Liver (tissue), 9 donors: ENCODE results near the gene THTPA. TPM values are rescaled to one million over a fixed set of nuclear protein-coding genes. Genes with fewer than 3 reads are reported as not detected.

Experiments used
- DNase-seq: peaks from one replicate; pipeline ENCODE4 v3.0.0-alpha.2; 2017; ENCODE audit warnings: low spot score
- H3K27ac ChIP-seq, 2 donors: one replicate each; pipeline ENCODE4 v1.7.0; 2013; ENCODE audit warnings: inconsistent platforms in 2 of 2, low read length in 2 of 2, control low read depth in 1 of 2, low read depth in 1 of 2, mild to moderate bottlenecking in 1 of 2
- H3K27me3 ChIP-seq, 4 donors: one replicate each; pipeline versions ENCODE4 v1.6.1 to v1.7.0; 2013; ENCODE audit warnings: low read length in 3 of 4, inconsistent platforms in 1 of 4, mild to moderate bottlenecking in 1 of 4, moderate library complexity in 1 of 4; ENCODE audit not compliant: control insufficient read depth in 4 of 4, insufficient read depth in 4 of 4
- H3K36me3 ChIP-seq, 4 donors: one replicate each; pipeline versions ENCODE4 v1.6.1 to v1.7.0; 2013; ENCODE audit warnings: low read length in 3 of 4, mild to moderate bottlenecking in 3 of 4, low read depth in 1 of 4, moderate library complexity in 1 of 4; ENCODE audit not compliant: control insufficient read depth in 4 of 4, insufficient read depth in 3 of 4
- H3K4me1 ChIP-seq, 4 donors: one replicate each; pipeline versions ENCODE4 v1.6.1 to v1.7.0; 2013; ENCODE audit warnings: low read length in 3 of 4, mild to moderate bottlenecking in 3 of 4, moderate library complexity in 1 of 4; ENCODE audit not compliant: control insufficient read depth in 4 of 4, insufficient read depth in 4 of 4
- H3K4me3 ChIP-seq, 3 donors: one replicate each; pipeline versions ENCODE4 v1.6.1 to v1.7.0; 2013; ENCODE audit warnings: low read length in 3 of 3, control low read depth in 1 of 3, low read depth in 1 of 3, mild to moderate bottlenecking in 1 of 3
- H3K9ac ChIP-seq, 2 donors: one replicate each; pipeline ENCODE4 v1.7.0; 2013; ENCODE audit warnings: low read length in 2 of 2, mild to moderate bottlenecking in 2 of 2, moderate library complexity in 2 of 2, control low read depth in 1 of 2, low read depth in 1 of 2
- H3K9me3 ChIP-seq, 4 donors: one replicate each; pipeline versions ENCODE4 v1.6.1 to v1.7.0; 2013; ENCODE audit warnings: low read length in 3 of 4; ENCODE audit not compliant: control insufficient read depth in 4 of 4
- EGR1 ChIP-seq, 2 donors: IDR thresholded peaks; 2 replicates each; pipeline ENCODE4 v1.6.1; 2016 to 2018; ENCODE audit warnings: antibody characterized with exemption in 2 of 2, low read depth in 2 of 2
- FOXA1 ChIP-seq: IDR thresholded peaks from 2 replicates; pipeline ENCODE4 v1.6.1; 2016; ENCODE audit warnings: antibody characterized with exemption
- FOXA2 ChIP-seq: IDR thresholded peaks from 2 replicates; pipeline ENCODE4 v1.6.1; 2016; ENCODE audit warnings: antibody characterized with exemption
- GABPA ChIP-seq, 2 donors: IDR thresholded peaks in 1 of 2; conservative IDR thresholded peaks in 1 of 2; 2 replicates each; pipeline ENCODE4 v1.6.1; 2016; ENCODE audit warnings: antibody characterized with exemption in 2 of 2, mild to moderate bottlenecking in 1 of 2, moderate library complexity in 1 of 2
- HNF4A ChIP-seq, 2 donors: conservative IDR thresholded peaks; 2 replicates each; pipeline ENCODE4 v1.6.1; 2016; ENCODE audit warnings: antibody characterized with exemption in 2 of 2, mild to moderate bottlenecking in 2 of 2
- HNF4G ChIP-seq: IDR thresholded peaks from 2 replicates; pipeline ENCODE4 v1.6.1; 2016; ENCODE audit warnings: antibody characterized with exemption
- JUND ChIP-seq, 2 donors: IDR thresholded peaks; 2 replicates each; pipeline ENCODE4 v1.6.1; 2016; ENCODE audit warnings: antibody characterized with exemption in 2 of 2
- NR2F2 ChIP-seq: IDR thresholded peaks from 2 replicates; pipeline ENCODE4 v1.6.1; 2016; ENCODE audit warnings: antibody characterized with exemption
- RAD21 ChIP-seq, 2 donors: IDR thresholded peaks; 2 replicates each; pipeline ENCODE4 v1.6.1; 2016; ENCODE audit warnings: antibody characterized with exemption in 2 of 2, mild to moderate bottlenecking in 2 of 2
- RXRA ChIP-seq, 2 donors: IDR thresholded peaks; 2 replicates each; pipeline ENCODE4 v1.6.1; 2017 to 2018; ENCODE audit warnings: antibody characterized with exemption in 2 of 2, mild to moderate bottlenecking in 1 of 2
- SP1 ChIP-seq: IDR thresholded peaks from 2 replicates; pipeline ENCODE4 v1.6.1; 2018; ENCODE audit warnings: antibody characterized with exemption, mild to moderate bottlenecking
- TAF1 ChIP-seq: conservative IDR thresholded peaks from 2 replicates; pipeline ENCODE4 v1.6.1; 2016; ENCODE audit warnings: antibody characterized with exemption, mild to moderate bottlenecking
- YY1 ChIP-seq: IDR thresholded peaks from 2 replicates; pipeline ENCODE4 v1.6.1; 2016; ENCODE audit warnings: antibody characterized with exemption, mild to moderate bottlenecking
- WGBS: extraction: QIAGEN DNeasy Blood & Tissue Kit; methylation state at CpG from one replicate; pipeline ENCODE4 v1.1.7; 2013; 5-methylcytosine and 5-hydroxymethylcytosine counted together
- polyA plus RNA-seq, 2 donors: library from polyadenylated mRNA; stranded (reverse) in 1 of 2; unstranded in 1 of 2; fragments of 200-250 nt in 1 of 2; fragments of >200 nt in 1 of 2; fragmentation: Nextera tagmentation in 1 of 2; extraction: Ambion mirVana in 1 of 2; gene quantifications; one replicate each; pipeline versions ENCODE4 v1.2.1 to v1.2.3, GENCODE V29; 2013 to 2015
- total RNA-seq, 2 donors: library from RNA; depleted of rRNA; stranded (reverse); fragments of >200 nt; gene quantifications; one replicate each; pipeline ENCODE4 v1.2.3, GENCODE V29; 2014
- TF ChIP-seq, protein P1 (sequence below): IDR thresholded peaks from 2 replicates; pipeline ENCODE4 v1.6.1; 2016; ENCODE audit warnings: antibody characterized with exemption, mild to moderate bottlenecking
- TF ChIP-seq, protein P2 (sequence below): IDR thresholded peaks from 2 replicates; pipeline ENCODE4 v1.6.1; 2016; ENCODE audit warnings: antibody characterized with exemption
- TF ChIP-seq, protein P3 (sequence below): fragments of 150-350 bp; IDR thresholded peaks from 2 replicates; pipeline ENCODE4 v1.5.1; 2017; ENCODE audit warnings: improper control_type of control experiment, low read depth, low read length; ENCODE audit not compliant: missing input control
- TF ChIP-seq, protein P4 (sequence below): IDR thresholded peaks from 2 replicates; pipeline ENCODE4 v1.6.1; 2016; ENCODE audit warnings: antibody characterized with exemption
- TF ChIP-seq, protein P5 (sequence below): IDR thresholded peaks from 2 replicates; pipeline ENCODE4 v1.6.1; 2016; ENCODE audit warnings: antibody characterized with exemption
- donor health status: healthy.
- donor health status: healthy.
- donor health status: healthy.
- donor health status: healthy.
- donor health status: healthy.

Gene THTPA
- total and polyA plus RNA-seq, 4 donors = 7.3 to 19.8 (median 9.9) TPM

DNA sequence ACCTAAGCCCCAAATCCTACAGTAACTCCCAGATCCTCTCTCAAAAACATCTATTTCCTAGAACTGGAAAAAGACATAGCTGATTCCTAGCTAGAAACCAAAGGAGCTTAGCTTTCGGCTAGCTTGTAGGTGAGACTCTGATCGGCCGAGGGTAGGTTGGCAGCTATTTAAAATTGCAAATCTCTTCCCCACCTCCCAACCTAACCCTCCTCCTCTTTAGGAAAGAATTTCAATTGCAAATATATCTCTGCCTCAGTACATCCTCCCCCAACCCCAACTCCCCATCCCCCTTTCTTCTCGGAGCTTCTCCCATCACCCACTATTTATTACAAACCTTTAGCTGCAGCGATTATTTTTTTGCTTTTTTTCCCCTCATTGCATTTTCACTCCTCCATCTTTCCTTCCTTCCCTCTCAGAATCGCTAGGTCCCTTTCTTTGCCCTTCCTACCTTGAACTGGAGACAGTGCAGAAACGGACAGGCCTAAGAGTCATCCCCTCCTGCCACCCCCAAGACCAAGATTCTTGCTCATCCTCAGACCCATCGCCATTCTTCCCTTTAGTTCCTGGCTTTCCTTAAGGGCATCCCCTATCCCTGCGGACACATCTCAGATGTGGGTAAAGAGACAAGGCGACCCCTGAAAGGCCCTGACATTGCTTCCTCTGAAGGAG lies 17.9 kb upstream of the THTPA start:
- Histone ChIP-seq H3K36me3 (no peaks in the 10 kb centered on the region), H3K9me3 (no peaks in the 10 kb centered on the region), H3K27me3 (no peaks in the 10 kb centered on the region), H3K4me3 (no peak overlapping the region), H3K9ac (no peak overlapping the region), H3K4me1 (no peaks in the 10 kb centered on the region), H3K27ac (no peak overlapping the region)
- WGBS = 69% methylated on average over 10 of the region's 10 CpGs
- DNase-seq = no peak
- TF ChIP-seq NR2F2 = no peak

DNA sequence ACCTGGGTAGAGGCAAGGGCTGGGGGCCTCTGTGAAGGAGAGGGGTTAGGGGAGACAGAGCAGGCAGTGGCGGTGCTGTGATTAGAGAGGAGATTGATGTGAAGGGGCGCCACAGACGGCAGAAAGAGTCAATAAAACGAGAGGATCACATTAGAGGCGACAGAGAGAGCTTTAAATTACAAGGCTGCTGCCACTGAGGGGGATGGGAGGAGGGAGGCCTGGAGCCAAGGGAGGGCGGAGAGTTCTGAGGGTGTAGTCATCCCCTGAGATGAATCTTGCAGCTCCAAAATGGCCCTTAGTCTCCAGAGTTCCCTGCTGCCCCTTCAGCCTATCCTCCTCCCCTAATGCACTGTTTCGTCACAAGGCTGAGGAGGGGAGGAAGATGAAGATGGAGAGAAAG lies 17.3 kb upstream of the THTPA start:
- H3K27ac ChIP-seq = no peak overlapping the region
- no peak for DNase-seq

More for the DNA sequence above, 17.3 kb upstream of the THTPA start:
- Histone ChIP-seq H3K4me3 (no peak overlapping the region), H3K4me1 (no peaks in the 10 kb centered on the region), H3K36me3 (no peaks in the 10 kb centered on the region), H3K27me3 (no peaks in the 10 kb centered on the region), H3K9ac (no peak overlapping the region), H3K9me3 (no peaks in the 10 kb centered on the region)
- 65% methylated on average over 7 of the region's 7 CpGs for WGBS
- no peak for TF ChIP-seq RAD21 (IDR thresholded peaks at IDR 0.05)
- TF ChIP-seq HNF4A (conservative IDR thresholded peaks at IDR 0.05) = no peak
- no peak for TF ChIP-seq HNF4G
- TF ChIP-seq, protein P1, sequence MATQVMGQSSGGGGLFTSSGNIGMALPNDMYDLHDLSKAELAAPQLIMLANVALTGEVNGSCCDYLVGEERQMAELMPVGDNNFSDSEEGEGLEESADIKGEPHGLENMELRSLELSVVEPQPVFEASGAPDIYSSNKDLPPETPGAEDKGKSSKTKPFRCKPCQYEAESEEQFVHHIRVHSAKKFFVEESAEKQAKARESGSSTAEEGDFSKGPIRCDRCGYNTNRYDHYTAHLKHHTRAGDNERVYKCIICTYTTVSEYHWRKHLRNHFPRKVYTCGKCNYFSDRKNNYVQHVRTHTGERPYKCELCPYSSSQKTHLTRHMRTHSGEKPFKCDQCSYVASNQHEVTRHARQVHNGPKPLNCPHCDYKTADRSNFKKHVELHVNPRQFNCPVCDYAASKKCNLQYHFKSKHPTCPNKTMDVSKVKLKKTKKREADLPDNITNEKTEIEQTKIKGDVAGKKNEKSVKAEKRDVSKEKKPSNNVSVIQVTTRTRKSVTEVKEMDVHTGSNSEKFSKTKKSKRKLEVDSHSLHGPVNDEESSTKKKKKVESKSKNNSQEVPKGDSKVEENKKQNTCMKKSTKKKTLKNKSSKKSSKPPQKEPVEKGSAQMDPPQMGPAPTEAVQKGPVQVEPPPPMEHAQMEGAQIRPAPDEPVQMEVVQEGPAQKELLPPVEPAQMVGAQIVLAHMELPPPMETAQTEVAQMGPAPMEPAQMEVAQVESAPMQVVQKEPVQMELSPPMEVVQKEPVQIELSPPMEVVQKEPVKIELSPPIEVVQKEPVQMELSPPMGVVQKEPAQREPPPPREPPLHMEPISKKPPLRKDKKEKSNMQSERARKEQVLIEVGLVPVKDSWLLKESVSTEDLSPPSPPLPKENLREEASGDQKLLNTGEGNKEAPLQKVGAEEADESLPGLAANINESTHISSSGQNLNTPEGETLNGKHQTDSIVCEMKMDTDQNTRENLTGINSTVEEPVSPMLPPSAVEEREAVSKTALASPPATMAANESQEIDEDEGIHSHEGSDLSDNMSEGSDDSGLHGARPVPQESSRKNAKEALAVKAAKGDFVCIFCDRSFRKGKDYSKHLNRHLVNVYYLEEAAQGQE = no peak
- TF ChIP-seq GABPA (IDR thresholded peaks at IDR 0.05 in 1 of 2, conservative IDR thresholded peaks at IDR 0.05 in 1 of 2) = no peak
- TF ChIP-seq, protein P2, sequence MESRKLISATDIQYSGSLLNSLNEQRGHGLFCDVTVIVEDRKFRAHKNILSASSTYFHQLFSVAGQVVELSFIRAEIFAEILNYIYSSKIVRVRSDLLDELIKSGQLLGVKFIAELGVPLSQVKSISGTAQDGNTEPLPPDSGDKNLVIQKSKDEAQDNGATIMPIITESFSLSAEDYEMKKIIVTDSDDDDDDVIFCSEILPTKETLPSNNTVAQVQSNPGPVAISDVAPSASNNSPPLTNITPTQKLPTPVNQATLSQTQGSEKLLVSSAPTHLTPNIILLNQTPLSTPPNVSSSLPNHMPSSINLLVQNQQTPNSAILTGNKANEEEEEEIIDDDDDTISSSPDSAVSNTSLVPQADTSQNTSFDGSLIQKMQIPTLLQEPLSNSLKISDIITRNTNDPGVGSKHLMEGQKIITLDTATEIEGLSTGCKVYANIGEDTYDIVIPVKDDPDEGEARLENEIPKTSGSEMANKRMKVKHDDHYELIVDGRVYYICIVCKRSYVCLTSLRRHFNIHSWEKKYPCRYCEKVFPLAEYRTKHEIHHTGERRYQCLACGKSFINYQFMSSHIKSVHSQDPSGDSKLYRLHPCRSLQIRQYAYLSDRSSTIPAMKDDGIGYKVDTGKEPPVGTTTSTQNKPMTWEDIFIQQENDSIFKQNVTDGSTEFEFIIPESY = no peak
- no peak for TF ChIP-seq YY1
- no peak for TF ChIP-seq NR2F2
- TF ChIP-seq FOXA2 = no peak
- TF ChIP-seq JUND (IDR thresholded peaks at IDR 0.05) = no peak
- TF ChIP-seq RXRA (IDR thresholded peaks at IDR 0.05) = no peak
- no peak for TF ChIP-seq EGR1 (IDR thresholded peaks at IDR 0.05; ENCODE audit: low read depth in 2 of 2)
- TF ChIP-seq, protein P3, sequence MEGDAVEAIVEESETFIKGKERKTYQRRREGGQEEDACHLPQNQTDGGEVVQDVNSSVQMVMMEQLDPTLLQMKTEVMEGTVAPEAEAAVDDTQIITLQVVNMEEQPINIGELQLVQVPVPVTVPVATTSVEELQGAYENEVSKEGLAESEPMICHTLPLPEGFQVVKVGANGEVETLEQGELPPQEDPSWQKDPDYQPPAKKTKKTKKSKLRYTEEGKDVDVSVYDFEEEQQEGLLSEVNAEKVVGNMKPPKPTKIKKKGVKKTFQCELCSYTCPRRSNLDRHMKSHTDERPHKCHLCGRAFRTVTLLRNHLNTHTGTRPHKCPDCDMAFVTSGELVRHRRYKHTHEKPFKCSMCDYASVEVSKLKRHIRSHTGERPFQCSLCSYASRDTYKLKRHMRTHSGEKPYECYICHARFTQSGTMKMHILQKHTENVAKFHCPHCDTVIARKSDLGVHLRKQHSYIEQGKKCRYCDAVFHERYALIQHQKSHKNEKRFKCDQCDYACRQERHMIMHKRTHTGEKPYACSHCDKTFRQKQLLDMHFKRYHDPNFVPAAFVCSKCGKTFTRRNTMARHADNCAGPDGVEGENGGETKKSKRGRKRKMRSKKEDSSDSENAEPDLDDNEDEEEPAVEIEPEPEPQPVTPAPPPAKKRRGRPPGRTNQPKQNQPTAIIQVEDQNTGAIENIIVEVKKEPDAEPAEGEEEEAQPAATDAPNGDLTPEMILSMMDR = no peak
- TF ChIP-seq, protein P4, sequence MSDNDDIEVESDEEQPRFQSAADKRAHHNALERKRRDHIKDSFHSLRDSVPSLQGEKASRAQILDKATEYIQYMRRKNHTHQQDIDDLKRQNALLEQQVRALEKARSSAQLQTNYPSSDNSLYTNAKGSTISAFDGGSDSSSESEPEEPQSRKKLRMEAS = no peak
- TF ChIP-seq, protein P5, sequence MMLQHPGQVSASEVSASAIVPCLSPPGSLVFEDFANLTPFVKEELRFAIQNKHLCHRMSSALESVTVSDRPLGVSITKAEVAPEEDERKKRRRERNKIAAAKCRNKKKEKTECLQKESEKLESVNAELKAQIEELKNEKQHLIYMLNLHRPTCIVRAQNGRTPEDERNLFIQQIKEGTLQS = no peak
- TF ChIP-seq TAF1 = no peak
- no peak for TF ChIP-seq SP1
- TF ChIP-seq FOXA1 = no peak
